Brain microvascular endothelial cell (primary cell): ENCODE measurements around the gene HEXD.

ENCODE experiments used
- DNase-seq: peaks from one replicate; pipeline ENCODE4 v3.0.0-alpha.2; 2020
- H3K27ac ChIP-seq: fragments of 250-450 bp; sonication (Bioruptor Pico); 2 replicates; pipeline ENCODE4 v1.5.1; 2020; ENCODE audit warnings: mild to moderate bottlenecking, moderate library complexity
- H3K27me3 ChIP-seq: fragments of 250-450 bp; sonication (Bioruptor Pico); replicated peaks from 2 replicates; pipeline ENCODE4 v1.5.1; 2020; ENCODE audit warnings: mild to moderate bottlenecking
- H3K36me3 ChIP-seq: fragments of 250-450 bp; sonication (Bioruptor Pico); replicated peaks from 2 replicates; pipeline ENCODE4 v1.5.1; 2020; ENCODE audit warnings: mild to moderate bottlenecking
- H3K4me3 ChIP-seq: 2 replicates; pipeline ENCODE4 v1.5.1; 2011; ENCODE audit warnings: low read depth, mild to moderate bottlenecking, control low read depth, low read length, moderate library complexity
- CTCF ChIP-seq: IDR thresholded peaks from 2 replicates; pipeline ENCODE4 v1.5.1; 2011; ENCODE audit warnings: low read depth, mild to moderate bottlenecking, moderate library complexity, low read length, control low read depth, inconsistent platforms; ENCODE audit errors: missing control alignments
- in situ Hi-C: cut with HindIII; loops from 2 replicates; pipeline ENCODE4 v1.10.0; 2017; ENCODE audit warnings: low sequenced_read_pairs, low pct_ligation_motif_present

HEXD gene

GRCh38 chr17:82382933-82383255, 35.3 kb upstream of the HEXD start:
- H3K4me3 ChIP-seq = no peak overlapping the region
- in situ Hi-C loops = no loop called here
- H3K36me3 ChIP-seq = no peaks in the 10 kb centered on the region
- no peak overlapping the region for H3K27ac ChIP-seq
- TF ChIP-seq CTCF = no peak
- peaks cover 19% of the 10 kb centered on the region for H3K27me3 ChIP-seq
- DNase-seq = no peak

GRCh38 chr17:82383411-82383810, 34.7 kb upstream of the HEXD start:
- no peak overlapping the region for H3K27ac ChIP-seq
- H3K27me3 ChIP-seq = peaks cover 19% of the 10 kb centered on the region
- no peak overlapping the region for H3K4me3 ChIP-seq
- in situ Hi-C loops = no loop called here
- no peak for TF ChIP-seq CTCF
- DNase-seq = no peak
- H3K36me3 ChIP-seq = no peaks in the 10 kb centered on the region

GRCh38 chr17:82384051-82384729, 34.0 kb upstream of the HEXD start:
- no peak for TF ChIP-seq CTCF
- DNase-seq = no peak
- Histone ChIP-seq H3K27ac (no peak overlapping the region), H3K36me3 (no peaks in the 10 kb centered on the region), H3K27me3 (peaks cover 19% of the 10 kb centered on the region), H3K4me3 (no peak overlapping the region)
- in situ Hi-C loops = no loop called here

GRCh38 chr17:82384730-82385481, 33.2 kb upstream of the HEXD start:
- no peak for TF ChIP-seq CTCF
- peaks cover 19% of the 10 kb centered on the region for H3K27me3 ChIP-seq
- no peak overlapping the region for H3K27ac ChIP-seq
- H3K36me3 ChIP-seq = no peaks in the 10 kb centered on the region
- DNase-seq = peak; percentile 7
- in situ Hi-C loops = no loop called here
- no peak overlapping the region for H3K4me3 ChIP-seq

- in situ Hi-C loops = no loop called here
- no peak for DNase-seq
- no peaks in the 10 kb centered on the region for H3K36me3 ChIP-seq
- peaks cover 19% of the 10 kb centered on the region for H3K27me3 ChIP-seq
- TF ChIP-seq CTCF = no peak
- H3K27ac ChIP-seq = no peak overlapping the region
- no peak overlapping the region for H3K4me3 ChIP-seq
These were observed 32.4 kb upstream of the HEXD start for GRCh38 chr17:82385559-82386254.
